Prostate gland (tissue), 2 donors: ENCODE data around the gene MLST8. TPM values are rescaled to one million over a fixed set of nuclear protein-coding genes. Genes with fewer than 3 reads are reported as not detected.
A peak's percentile ranks its signal among the peaks of the same experiment; 100 is the strongest.

Experiments used
- DNase-seq: peaks from one replicate; pipeline ENCODE4 v3.0.0-alpha.2; 2019; ENCODE audit warnings: low spot score
- H3K27ac ChIP-seq, 2 donors: fragments of 200-600 bp; sonication (generic); 2 replicates each; pipeline ENCODE4 v1.5.1; 2017 to 2019
- H3K27me3 ChIP-seq: fragments of 200-600 bp; sonication (generic); replicated peaks from 2 replicates; pipeline ENCODE4 v1.5.1; 2019; ENCODE audit not compliant: insufficient read depth
- H3K36me3 ChIP-seq, 2 donors: fragments of 200-600 bp; sonication (generic); 1 replicate in 1 of 2; 2 replicates in 1 of 2; pipeline versions ENCODE4 v1.5.1 to v1.8.1; 2017 to 2019
- H3K4me1 ChIP-seq: fragments of 200-600 bp; sonication (generic); replicated peaks from 2 replicates; pipeline ENCODE4 v1.5.1; 2019
- H3K4me3 ChIP-seq, 2 donors: fragments of 200-600 bp; sonication (generic); 2 replicates each; pipeline ENCODE4 v1.5.1; 2017 to 2019
- H3K9me3 ChIP-seq: fragments of 200-600 bp; sonication (generic); 2 replicates; pipeline ENCODE4 v1.5.1; 2017
- CTCF ChIP-seq, 4 experiments: fragments of 200-600 bp in 2 of 4; fragments of 450-650 bp in 2 of 4; sonication (generic) in 2 of 4; IDR thresholded peaks; 1 replicate in 3 of 4; 2 replicates in 1 of 4; pipeline ENCODE4 v1.5.1; 2016 to 2019; ENCODE audit warnings: antibody characterized with exemption in 4 of 4, mild to moderate bottlenecking in 2 of 4, moderate library complexity in 2 of 4
- POLR2A ChIP-seq: fragments of 450-650 bp; IDR thresholded peaks from one replicate; pipeline ENCODE4 v1.6.1; 2016; ENCODE audit warnings: antibody characterized with exemption, mild to moderate bottlenecking
- POLR2AphosphoS5 ChIP-seq: sonication (generic); formaldehyde crosslinking; IDR thresholded peaks from one replicate; pipeline ENCODE4 v1.6.1; 2017; ENCODE audit warnings: antibody characterized with exemption
- WGBS: methylation state at CpG from one replicate; pipeline ENCODE4 v1.1.5; 2018; 5-methylcytosine and 5-hydroxymethylcytosine counted together
- intact Hi-C: fragments of 100-400 bp; cut with DNase I; formaldehyde crosslinking; loops from one replicate; pipeline ENCODE4 v1.14.2; 2022
- total RNA-seq, 2 donors: library from RNA; depleted of rRNA; stranded (reverse); fragments of >200 nt; gene quantifications; one replicate each; pipeline ENCODE4 v1.1.0, GENCODE V29; 2016

MLST8 gene
- total RNA-seq, 2 donors from 2014 or later: 55.9 to 110 TPM

GRCh38 chr16:2158262-2158638 lies 47.0 kb upstream of the MLST8 start:
- intact Hi-C loops: loop anchor here (5.0 kb wide), 1 partner anchor 94 kb away; the partner anchor contains the start of gene ECI1
- Histone ChIP-seq H3K4me3 (no peak overlapping the region), H3K27me3 (no peaks in the 10 kb centered on the region), H3K4me1 (peaks cover 20% of the 10 kb centered on the region), H3K9me3 (no peaks in the 10 kb centered on the region), H3K27ac (no peak overlapping the region), H3K36me3 (no peaks in the 10 kb centered on the region)
- TF ChIP-seq POLR2A: no peak
- TF ChIP-seq POLR2AphosphoS5: no peak
- no peak for TF ChIP-seq CTCF (IDR thresholded peaks at IDR 0.05)
- 95% methylated on average over 15 of the region's 15 CpGs for WGBS
- DNase-seq: no peak

GRCh38 chr16:2159175-2159838 lies 45.9 kb upstream of the MLST8 start:
- intact Hi-C loops: loop anchor here (5.0 kb wide), 1 partner anchor 93 kb away; the partner anchor contains the start of gene ECI1
- Histone ChIP-seq H3K9me3 (no peaks in the 10 kb centered on the region), H3K4me3 (no peak overlapping the region), H3K4me1 (peaks cover 21% of the 10 kb centered on the region), H3K27ac (no peak overlapping the region), H3K36me3 (no peaks in the 10 kb centered on the region), H3K27me3 (no peaks in the 10 kb centered on the region)
- no peak for TF ChIP-seq POLR2AphosphoS5
- TF ChIP-seq POLR2A: no peak
- TF ChIP-seq CTCF (IDR thresholded peaks at IDR 0.05): no peak
- DNase-seq: no peak
- WGBS: 63% methylated on average over 24 of the region's 24 CpGs

- Histone ChIP-seq H3K27me3 (no peaks in the 10 kb centered on the region), H3K9me3 (no peaks in the 10 kb centered on the region), H3K4me3 (no peak overlapping the region), H3K27ac (no peak overlapping the region), H3K4me1 (peaks cover 21% of the 10 kb centered on the region), H3K36me3 (no peaks in the 10 kb centered on the region)
- TF ChIP-seq POLR2A: no peak
- TF ChIP-seq CTCF (IDR thresholded peaks at IDR 0.05): no peak
- TF ChIP-seq POLR2AphosphoS5: no peak
- 68% methylated on average over 20 of the region's 20 CpGs for WGBS
- intact Hi-C loops: no loop called here
- DNase-seq: no peak
Measured at GRCh38 chr16:2160915-2161551, 44.2 kb upstream of the MLST8 start.

- H3K36me3 ChIP-seq: no peaks in the 10 kb centered on the region
- H3K27me3 ChIP-seq: no peaks in the 10 kb centered on the region
- no peak for DNase-seq
- H3K4me1 ChIP-seq: peaks cover 16% of the 10 kb centered on the region
- no peak for TF ChIP-seq CTCF (IDR thresholded peaks at IDR 0.05)
- TF ChIP-seq POLR2AphosphoS5: no peak
- no peak for TF ChIP-seq POLR2A
- no peaks in the 10 kb centered on the region for H3K9me3 ChIP-seq
- H3K4me3 ChIP-seq: no peak overlapping the region
- no peak overlapping the region for H3K27ac ChIP-seq
- intact Hi-C loops: no loop called here
- WGBS: 94% methylated on average over 10 of the region's 10 CpGs
Measured at GRCh38 chr16:2161911-2162310, 43.3 kb upstream of the MLST8 start.

- Histone ChIP-seq H3K27ac (peak overlapping the region; percentile 59 to 68), H3K9me3 (no peaks in the 10 kb centered on the region), H3K27me3 (no peaks in the 10 kb centered on the region), H3K36me3 (no peaks in the 10 kb centered on the region), H3K4me3 (no peak overlapping the region), H3K4me1 (peaks cover 13% of the 10 kb centered on the region)
- WGBS: 34% methylated on average over 13 of the region's 13 CpGs
- intact Hi-C loops: no loop called here
- DNase-seq: no peak
- TF ChIP-seq POLR2AphosphoS5 (no peak), POLR2A (no peak), CTCF (IDR thresholded peaks at IDR 0.05) (no peak)
Measured at GRCh38 chr16:2162676-2163118, 42.6 kb upstream of the MLST8 start.
